COR-L47 (cell line): ENCODE results near the gene OR2A2.
"Not testable (repeated sequence)": the region's sequence is repeated elsewhere in the genome, so short reads cannot be mapped to it uniquely, and the experiment has no call there.

Experiments used
- DNase-seq: peaks from one replicate; lab custom pipeline; 2025; lab: John Stamatoyannopoulos, UW

OR2A2 gene, protein sequence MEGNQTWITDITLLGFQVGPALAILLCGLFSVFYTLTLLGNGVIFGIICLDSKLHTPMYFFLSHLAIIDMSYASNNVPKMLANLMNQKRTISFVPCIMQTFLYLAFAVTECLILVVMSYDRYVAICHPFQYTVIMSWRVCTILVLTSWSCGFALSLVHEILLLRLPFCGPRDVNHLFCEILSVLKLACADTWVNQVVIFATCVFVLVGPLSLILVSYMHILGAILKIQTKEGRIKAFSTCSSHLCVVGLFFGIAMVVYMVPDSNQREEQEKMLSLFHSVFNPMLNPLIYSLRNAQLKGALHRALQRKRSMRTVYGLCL

GRCh38 chr7:144109283-144109682, at the start of gene OR2A2:
OR2A2 (plus strand) TSS chr7:144109583; CDS start chr7:144109583, 0 bp downstream.
- DNase-seq, result no peak

DNA sequence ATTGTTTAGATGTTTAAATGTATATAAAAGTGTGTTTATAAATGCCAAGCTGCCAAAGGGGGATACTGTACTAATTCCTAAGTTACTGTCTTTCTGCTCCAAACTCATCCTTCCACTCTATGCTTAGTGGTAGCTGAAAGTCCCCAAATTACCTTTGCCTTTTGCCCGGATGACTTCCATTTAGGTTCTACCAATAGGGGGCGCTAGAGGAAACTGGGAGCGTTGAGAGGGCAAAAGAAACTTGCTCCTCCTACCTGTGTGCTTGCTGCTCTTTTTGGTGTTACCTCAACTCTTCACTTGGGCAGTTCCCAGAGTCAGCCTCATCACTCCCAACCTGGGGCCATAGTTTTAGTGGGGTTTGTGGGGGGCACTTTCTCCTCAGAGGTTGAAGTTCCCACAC, 45.7 kb upstream of the OR2A2 start:
- no peak for DNase-seq

DNA sequence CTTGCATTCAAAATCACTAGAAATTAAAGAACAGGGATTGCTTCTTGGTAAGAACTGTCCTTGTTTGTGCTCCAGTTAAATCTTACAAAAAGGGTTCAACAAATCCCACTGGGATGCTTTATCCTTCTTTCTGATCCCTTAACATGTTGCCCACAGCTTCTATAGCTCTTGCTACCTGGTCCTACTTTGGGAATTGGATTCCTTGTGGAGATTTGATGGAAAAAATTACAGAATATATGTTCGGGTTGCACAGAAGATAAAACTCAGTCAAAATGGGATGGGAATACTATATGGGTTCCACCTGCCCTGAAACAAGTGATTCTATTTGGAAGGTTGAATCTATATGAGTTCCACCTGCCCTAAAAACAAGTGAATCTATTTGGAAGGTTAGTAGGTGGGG, 39.9 kb upstream of the OR2A2 start, which contains the start of gene OR2A25:
OR2A25 (plus strand) TSS at position 301 of the 400 bp plus-strand sequence. CDS start 4,409 bp downstream, outside the sequence.
- DNase-seq, result no peak

GRCh38 chr7:144069953-144070352, 39.4 kb upstream of the OR2A2 start:
- no peak for DNase-seq

DNA sequence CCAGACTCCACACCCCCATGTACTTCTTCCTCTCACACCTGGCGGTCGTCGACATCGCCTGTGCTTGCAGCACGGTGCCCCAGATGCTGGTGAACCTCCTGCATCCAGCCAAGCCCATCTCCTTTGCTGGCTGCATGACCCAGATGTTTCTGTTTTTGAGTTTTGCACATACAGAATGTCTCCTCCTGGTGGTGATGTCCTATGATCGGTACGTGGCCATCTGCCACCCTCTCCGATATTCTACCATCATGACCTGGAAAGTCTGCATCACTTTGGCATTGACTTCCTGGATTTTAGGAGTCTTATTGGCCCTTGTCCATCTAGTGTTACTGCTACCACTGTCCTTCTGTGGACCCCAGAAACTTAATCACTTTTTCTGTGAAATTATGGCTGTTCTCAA, 35.0 kb upstream of the OR2A2 start:
- DNase-seq, result no peak

GRCh38 chr7:144085978-144086377, 23.4 kb upstream of the OR2A2 start, which contains the start of gene OR2A12:
OR2A12 (plus strand) TSS chr7:144086278; CDS start chr7:144095108, 8,830 bp downstream.
- DNase-seq, result no peak

- no peak for DNase-seq
Measured at GRCh38 chr7:144086730-144087129, 22.7 kb upstream of the OR2A2 start.

DNA sequence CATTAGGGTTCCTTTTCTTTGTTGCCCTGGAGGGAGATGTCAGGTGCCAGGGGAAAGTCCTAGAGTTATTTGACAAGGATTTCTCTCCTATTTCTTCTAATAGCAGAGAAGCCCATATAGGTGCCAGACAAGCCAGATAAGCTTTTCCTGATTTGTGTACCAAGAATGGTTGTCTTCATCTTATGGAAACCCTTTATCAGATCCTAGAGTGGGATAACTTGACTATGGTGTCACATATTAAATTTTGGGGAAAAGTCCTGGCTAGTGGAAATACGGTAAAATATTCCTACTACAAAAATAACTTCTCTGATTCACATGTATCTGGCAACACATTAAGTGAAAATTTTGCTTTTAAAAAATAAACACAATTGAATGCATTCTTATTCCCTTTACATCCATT, 22.2 kb upstream of the OR2A2 start:
- DNase-seq, result no peak

GRCh38 chr7:144090667-144091066, 18.7 kb upstream of the OR2A2 start:
- DNase-seq, result no peak

DNA sequence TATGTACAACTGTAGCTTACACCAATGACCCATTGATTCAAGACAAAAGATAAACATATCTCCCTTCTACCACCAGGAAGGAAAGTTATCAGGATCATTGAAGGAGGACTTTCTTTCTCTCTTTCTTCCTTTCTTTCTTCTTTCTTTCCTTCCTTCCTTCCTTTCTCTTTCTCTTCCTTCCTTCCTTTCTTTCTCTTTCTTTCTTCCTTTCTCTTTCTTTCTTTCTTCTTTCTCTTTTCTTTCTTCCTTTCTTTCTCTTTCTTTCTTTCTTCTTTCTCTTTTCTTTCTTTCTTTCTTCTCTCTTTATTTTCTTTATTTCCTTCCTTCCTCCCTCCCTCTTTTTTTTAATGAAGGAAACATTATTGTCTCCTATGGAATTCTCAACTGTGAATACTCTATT, 10.6 kb upstream of the OR2A2 start:
- DNase-seq, result no peak

DNA sequence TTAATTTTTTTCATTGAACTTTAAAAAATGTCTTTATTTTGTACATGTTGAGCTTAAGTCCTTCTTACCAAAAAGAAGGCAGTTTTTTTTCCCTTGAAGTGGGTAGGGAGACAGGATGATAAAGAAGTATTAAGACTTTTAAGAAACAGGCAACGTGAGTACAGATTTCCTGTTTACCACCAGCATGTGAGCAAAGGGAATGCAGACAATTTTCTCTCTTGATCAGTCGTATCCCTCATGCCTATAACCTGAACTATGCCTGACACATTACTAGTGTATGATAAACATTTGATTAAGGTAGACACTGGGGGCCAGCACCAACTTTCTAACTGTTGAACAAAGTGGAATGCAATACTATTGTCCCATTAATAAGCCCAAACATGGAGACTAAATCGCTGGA, 8.8 kb upstream of the OR2A2 start:
- no peak for DNase-seq

DNA sequence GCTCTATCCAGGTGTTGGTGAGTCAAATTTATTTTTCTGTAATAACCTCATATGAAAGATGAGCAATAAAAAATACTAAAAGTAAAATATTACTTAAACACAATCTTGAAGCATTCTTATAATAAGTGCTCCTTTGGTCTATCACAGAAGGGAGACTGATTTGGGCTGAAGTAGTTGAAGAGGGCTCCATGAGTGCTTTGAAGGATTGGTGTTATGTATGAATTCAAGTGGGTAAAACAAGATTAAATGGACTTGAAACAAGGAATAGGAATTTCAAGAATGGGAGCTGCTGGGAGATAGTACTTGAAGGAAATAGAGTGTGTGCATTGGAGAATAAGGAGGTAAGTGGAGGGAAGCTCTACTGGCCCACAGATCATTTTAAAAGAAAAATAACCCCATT, 7.3 kb upstream of the OR2A2 start:
- no peak for DNase-seq

DNA sequence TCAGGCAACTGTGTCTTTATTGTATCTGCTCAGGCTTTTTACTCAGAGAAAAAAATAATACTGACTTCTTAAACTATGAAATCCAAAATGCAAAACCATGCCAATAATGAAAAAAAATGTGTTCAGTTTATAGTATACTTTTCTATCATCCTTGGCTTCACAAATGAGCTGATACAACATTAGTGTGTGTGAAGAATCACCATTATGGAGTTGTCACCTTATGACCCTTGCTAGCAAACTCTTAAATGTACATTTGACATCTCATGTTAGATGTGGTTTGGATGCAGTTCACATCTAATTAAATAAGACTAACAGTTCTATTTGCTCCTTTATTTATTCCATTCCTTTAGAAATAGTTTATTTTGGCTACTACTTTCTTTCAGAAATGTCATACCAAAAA, 4.2 kb upstream of the OR2A2 start:
- no peak for DNase-seq

- DNase-seq, result no peak
Measured at GRCh38 chr7:144110272-144110671, 889 bp downstream of the OR2A2 start.

DNA sequence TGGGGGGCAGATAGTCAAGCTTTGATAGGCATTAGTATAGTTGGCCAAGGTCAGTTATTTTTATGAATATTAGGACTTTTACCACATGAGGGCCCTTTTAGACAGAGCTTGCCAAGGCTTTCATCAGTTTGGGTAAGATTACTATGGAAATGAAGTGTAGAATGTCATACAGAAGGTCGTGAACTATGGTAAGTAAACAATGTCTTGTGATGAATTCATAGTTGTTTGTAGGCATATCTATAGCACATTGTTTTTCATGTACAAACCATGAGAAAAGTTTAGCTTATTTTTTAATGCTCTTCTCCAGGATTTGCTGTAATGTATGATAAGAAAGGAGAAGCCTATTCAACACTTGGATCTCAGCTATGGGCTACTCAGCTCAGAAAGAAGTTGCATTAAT, 4.3 kb downstream of the OR2A2 start:
- no peak for DNase-seq

GRCh38 chr7:144118341-144118740, 9.0 kb downstream of the OR2A2 start:
- DNase-seq, result no peak

DNA sequence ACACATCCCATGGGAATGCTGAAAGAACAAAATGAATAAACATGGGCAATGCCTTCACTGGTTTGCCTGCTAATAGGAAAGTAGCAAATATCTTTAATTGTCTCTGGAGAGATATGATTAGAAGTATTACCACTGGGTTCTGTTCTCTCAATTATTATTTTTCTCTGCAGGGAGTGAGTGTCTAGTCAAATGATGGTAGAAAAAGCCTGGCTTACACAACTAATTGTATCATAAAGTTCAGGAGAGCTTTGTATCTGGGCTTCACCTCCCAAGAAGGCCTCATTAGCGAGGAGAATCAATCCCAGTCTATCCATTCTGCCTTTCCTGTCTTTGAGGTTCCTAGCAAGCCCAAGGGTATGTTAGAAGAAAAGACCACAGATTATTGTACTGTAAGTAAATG, 13.5 kb downstream of the OR2A2 start, which contains the start of gene OR2A14:
OR2A14 (plus strand) TSS at position 301 of the 400 bp plus-strand sequence. CDS start 5,937 bp downstream, outside the sequence.
- DNase-seq, result no peak

DNA sequence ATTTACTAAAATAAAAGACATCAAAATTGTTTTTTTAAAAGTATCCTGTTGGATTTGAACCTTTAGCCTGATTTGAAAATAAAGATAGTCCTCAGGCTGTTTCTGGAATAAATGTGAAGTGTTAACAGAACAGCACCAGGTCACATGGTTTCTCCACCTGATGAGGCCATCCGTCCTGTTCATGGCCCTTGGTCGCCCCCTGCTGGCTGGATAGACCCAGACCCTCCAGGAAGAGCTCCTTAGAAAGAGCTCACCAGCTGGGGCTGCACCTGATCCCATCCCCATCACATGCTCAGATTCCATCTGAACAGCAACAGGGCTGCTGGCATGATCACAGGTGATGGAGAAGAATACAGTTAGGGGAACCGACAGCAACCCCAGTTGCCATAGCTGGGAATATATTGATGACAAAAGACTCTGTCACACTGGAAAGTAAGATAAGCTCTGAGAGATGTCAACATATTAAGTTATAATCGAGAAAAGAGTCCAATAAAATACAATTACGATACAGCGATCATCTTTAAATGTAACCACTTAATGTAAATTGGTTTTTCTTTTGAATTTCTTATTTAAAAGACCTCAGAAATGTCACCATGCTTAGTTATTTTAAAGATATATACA, 18.4 kb downstream of the OR2A2 start:
- peak; percentile 65 for DNase-seq

- not testable (repeated sequence) for DNase-seq
Measured at GRCh38 chr7:144129601-144130000, 20.2 kb downstream of the OR2A2 start.

DNA sequence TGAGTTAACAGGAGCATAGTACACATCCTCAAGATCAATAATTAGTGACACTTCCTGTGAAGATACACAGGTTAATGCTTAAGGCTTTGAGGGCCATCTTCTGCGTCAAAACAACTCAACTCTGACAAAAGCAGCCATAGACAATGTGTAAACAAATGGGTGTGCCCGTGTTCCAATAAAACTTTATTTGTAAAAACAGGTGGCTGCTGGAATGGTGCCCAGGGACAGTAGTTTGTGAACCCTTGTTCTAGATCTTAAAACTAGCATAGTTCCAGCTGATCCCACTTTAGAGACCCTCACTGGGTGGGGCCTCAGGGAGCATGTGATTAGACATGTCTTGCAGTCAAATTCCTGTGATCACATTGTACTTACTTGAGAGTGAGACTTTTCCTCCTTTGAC, 21.3 kb downstream of the OR2A2 start:
- DNase-seq, result no peak

DNA sequence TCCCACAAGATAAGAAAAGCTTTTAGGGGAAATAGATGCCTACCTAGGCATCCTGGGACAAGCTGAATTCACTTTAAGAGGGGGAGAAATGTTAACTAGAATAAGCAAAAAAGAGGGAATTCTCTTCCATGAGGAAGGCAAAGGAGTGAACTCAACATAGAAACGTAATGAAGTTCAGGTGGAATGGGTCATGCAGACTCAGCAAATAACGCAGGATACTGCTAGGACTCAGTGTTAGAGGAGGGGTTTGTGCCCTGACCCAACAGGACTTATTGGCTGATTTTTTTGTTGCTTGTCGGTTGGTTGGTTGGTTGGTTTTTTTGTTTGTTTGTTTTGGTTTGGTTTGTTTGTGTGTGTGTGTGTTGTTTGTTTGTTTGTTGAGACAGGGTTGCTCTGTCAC, 22.9 kb downstream of the OR2A2 start:
- no peak for DNase-seq

DNA sequence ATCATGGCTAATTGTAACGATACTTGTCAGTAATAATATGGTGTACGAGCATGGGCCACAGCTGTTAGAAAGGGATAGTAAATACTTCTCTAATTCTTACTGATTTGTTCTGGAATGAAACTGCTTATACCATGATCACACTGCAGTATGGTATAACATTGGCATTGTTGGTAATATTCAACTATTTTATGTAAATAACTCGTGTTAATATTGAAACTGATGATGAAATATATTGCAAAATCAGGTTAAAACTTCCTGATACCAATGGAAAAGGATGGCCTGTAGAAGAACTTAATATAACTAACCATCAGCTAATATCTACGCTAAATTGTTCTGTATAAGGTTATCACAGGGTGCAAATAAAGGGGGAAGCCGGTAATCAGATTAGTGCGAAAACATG, 23.9 kb downstream of the OR2A2 start:
- DNase-seq, result no peak

GRCh38 chr7:144134116-144134515, 24.7 kb downstream of the OR2A2 start:
- no peak for DNase-seq

DNA sequence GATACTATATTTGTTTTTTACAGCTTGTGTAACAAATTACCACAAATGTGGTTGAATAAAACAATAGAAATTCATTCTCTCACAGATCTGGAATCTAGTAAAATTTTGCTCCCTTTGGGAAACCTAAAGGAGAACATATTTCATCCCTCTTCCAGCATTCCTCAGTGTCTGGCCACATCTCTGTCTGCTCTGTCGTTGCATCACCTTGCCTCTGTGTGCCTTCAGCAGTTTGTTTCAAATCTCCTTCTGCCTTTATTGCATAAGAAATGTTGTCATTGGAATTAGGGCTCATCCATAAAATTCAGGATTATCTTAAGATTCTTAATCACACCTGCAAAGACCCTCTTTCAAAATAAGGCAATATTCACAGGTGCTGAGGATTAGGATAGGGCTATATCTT, 28.1 kb downstream of the OR2A2 start:
- DNase-seq, result no peak
